GM12878 (cell line): ENCODE measurements around the gene ZNRF3. TPM values are rescaled to one million over a fixed set of nuclear protein-coding genes. Genes with fewer than 3 reads are reported as not detected.

Experiments
- ATAC-seq: fragments of 200-7000 bp; cut with Tn5 transposase; 3 replicates; pipeline ENCODE4 v1.9.1; 2020; ENCODE audit warnings: mild to moderate bottlenecking, moderate library complexity
- BruUV-seq: library from RNA; stranded (reverse); fragments of 400-500 nt; replicated peaks from 2 replicates; lab custom pipeline; 2021; lab: Mats Ljungman, UMichigan
- CTCF ChIA-PET: fragments of 300-600 bp; sonication (Branson Sonifier 250); formaldehyde crosslinking; extraction: SDS; loops from one replicate; lab custom pipeline; 2021; ENCODE audit warnings: inconsistent platforms; lab: Yijun Ruan, JAX
- POLR2A ChIA-PET: fragments of 350-600 bp; formaldehyde crosslinking; extraction: SDS; loops from one replicate; lab custom pipeline; 2021; ENCODE audit warnings: inconsistent platforms; lab: Charles Lee
- RAD21 ChIA-PET: fragments of 300-600 bp; sonication (Branson Sonifier 250); formaldehyde crosslinking; loops from one replicate; lab custom pipeline; 2023; ENCODE audit warnings: antibody characterized with exemption; ENCODE audit not compliant: unreplicated experiment; lab: Charles Lee
- SMC1A ChIA-PET: fragments of 300-600 bp; sonication (Branson Sonifier 250); formaldehyde crosslinking; loops from one replicate; lab custom pipeline; 2023; ENCODE audit not compliant: unreplicated experiment, uncharacterized antibody; lab: Charles Lee
- DNase-seq: peaks from one replicate; pipeline ENCODE4 v3.0.0-alpha.2; 2011; ENCODE audit warnings: low read depth, low spot score
- FAIRE-seq: peaks from 3 replicates; lab custom pipeline; 2011; peaks lifted over from hg19 to GRCh38; lab: Jason Lieb, UNC
- H2AFZ ChIP-seq: 2 replicates; pipeline ENCODE4 v1.6.0; 2011; ENCODE audit warnings: low read depth, low read length, control low read depth; ENCODE audit not compliant: control insufficient read depth
- H3K27ac ChIP-seq: 2 replicates; pipeline ENCODE4 v1.5.1; 2011; ENCODE audit warnings: control low read depth; ENCODE audit not compliant: control insufficient read depth, insufficient read depth
- H3K27me3 ChIP-seq, 2 experiments: replicated peaks in 1 of 2; 2 replicates each; pipeline versions ENCODE4 v1.6.0 to v1.6.1; 2011; ENCODE audit warnings: low read length in 1 of 2; ENCODE audit not compliant: control insufficient read depth in 2 of 2, insufficient read depth in 2 of 2
- H3K36me3 ChIP-seq, 2 experiments: 2 replicates each; pipeline ENCODE4 v1.5.1; 2011; ENCODE audit warnings: low read length in 1 of 2; ENCODE audit not compliant: control insufficient read depth in 2 of 2, insufficient read depth in 2 of 2
- H3K4me1 ChIP-seq: 2 replicates; pipeline ENCODE4 v1.6.1; 2011; ENCODE audit warnings: mild to moderate bottlenecking, low read length, moderate library complexity, mixed read lengths; ENCODE audit not compliant: control insufficient read depth, insufficient read depth
- H3K4me2 ChIP-seq: 2 replicates; pipeline ENCODE4 v1.6.0; 2011; ENCODE audit warnings: control low read depth; ENCODE audit not compliant: control insufficient read depth, insufficient read depth
- H3K4me3 ChIP-seq: fragments of 200-600 bp; sonication (generic); 2 replicates; pipeline ENCODE4 v1.5.1; 2016
- H3K79me2 ChIP-seq: 2 replicates; pipeline ENCODE4 v1.6.0; 2011; ENCODE audit warnings: low read length; ENCODE audit not compliant: control insufficient read depth, insufficient read depth
- H3K9ac ChIP-seq: 2 replicates; pipeline ENCODE4 v1.8.0; 2011; ENCODE audit warnings: low read length, control low read depth, mixed read lengths; ENCODE audit not compliant: control insufficient read depth, insufficient read depth
- H3K9me3 ChIP-seq: replicated peaks from 3 replicates; pipeline ENCODE4 v1.5.1; 2011; ENCODE audit warnings: mild to moderate bottlenecking, low read length; ENCODE audit not compliant: control insufficient read depth, insufficient read depth
- H4K20me1 ChIP-seq: 2 replicates; pipeline ENCODE4 v1.6.0; 2011; ENCODE audit not compliant: control insufficient read depth, insufficient read depth
- KDM1A ChIP-seq: fragments of 200-600 bp; sonication (generic); IDR thresholded peaks from 2 replicates; pipeline ENCODE4 v1.6.1; 2016; ENCODE audit warnings: borderline replicate concordance
- MXI1 ChIP-seq: fragments of 150-350 bp; IDR thresholded peaks from 2 replicates; pipeline ENCODE4 v1.6.1; 2011; ENCODE audit warnings: low read depth, mild to moderate bottlenecking, inconsistent platforms, low read length, improper control_type of control experiment
- NBN ChIP-seq: fragments of 450-650 bp; IDR thresholded peaks from 2 replicates; pipeline ENCODE4 v1.6.1; 2016
- NFYB ChIP-seq: IDR thresholded peaks from 2 replicates; pipeline ENCODE4 v1.6.1; 2011; ENCODE audit warnings: low read depth, mild to moderate bottlenecking, low read length, improper control_type of control experiment, moderate library complexity; ENCODE audit not compliant: insufficient read depth
- POLR2AphosphoS2 ChIP-seq: IDR thresholded peaks from 2 replicates; pipeline ENCODE4 v1.6.1; 2011; ENCODE audit warnings: low read depth, mild to moderate bottlenecking, low read length, improper control_type of control experiment, moderate library complexity
- SREBF2 ChIP-seq: IDR thresholded peaks from 2 replicates; pipeline ENCODE4 v1.6.1; 2012; ENCODE audit warnings: mild to moderate bottlenecking, low read length
- SUPT20H ChIP-seq: IDR thresholded peaks from 2 replicates; pipeline ENCODE4 v1.6.1; 2011; ENCODE audit warnings: low read depth, mild to moderate bottlenecking, low read length, moderate library complexity, borderline replicate concordance; ENCODE audit not compliant: control insufficient read depth
- TBL1XR1 ChIP-seq: IDR thresholded peaks from 2 replicates; pipeline ENCODE4 v1.6.1; 2012; ENCODE audit warnings: low read depth, low read length, improper control_type of control experiment
- WRNIP1 ChIP-seq: IDR thresholded peaks from 2 replicates; pipeline ENCODE4 v1.6.1; 2011; ENCODE audit warnings: low read depth, low read length, improper control_type of control experiment, borderline replicate concordance
- YBX1 ChIP-seq: fragments of 450-650 bp; IDR thresholded peaks from 2 replicates; pipeline ENCODE4 v1.6.1; 2016; ENCODE audit warnings: antibody characterized with exemption
- ZNF207 ChIP-seq: fragments of 450-650 bp; IDR thresholded peaks from 2 replicates; pipeline ENCODE4 v1.6.1; 2014; ENCODE audit warnings: antibody characterized with exemption, mild to moderate bottlenecking, borderline replicate concordance
- WGBS: methylation state at CpG from one replicate; pipeline ENCODE4 v1.1.6; 2016; ENCODE audit warnings: low lambda C conversion rate; ENCODE audit not compliant: insufficient replicate concordance, insufficient coverage; ENCODE audit errors: missing lambda C conversion rate; 5-methylcytosine and 5-hydroxymethylcytosine counted together
- in situ Hi-C: fragments of 300-500 bp; cut with MboI; formaldehyde crosslinking; loops from 9 replicates; pipeline ENCODE4 v1.14.3; 2018; ENCODE audit warnings: mixed read lengths
- intact Hi-C: fragments of 100-400 bp; cut with micrococcal nuclease; formaldehyde crosslinking; loops from one replicate; pipeline ENCODE4 v1.14.2; 2022; ENCODE audit not compliant: unreplicated experiment
- polyA plus RNA-seq, 11 experiments: library from polyadenylated mRNA; depleted of rRNA in 4 of 11; unstranded in 6 of 11; stranded (reverse) in 5 of 11; fragments of >200 nt; fragmentation: Nextera tagmentation in 4 of 11; fragmentation: Illumina TruSeq in 1 of 11; extraction: Ambion mirVana in 4 of 11; extraction: Trizol in 1 of 11; gene quantifications; 1 replicate in 1 of 11; 2 replicates in 10 of 11; pipeline versions ENCODE4 v1.2.1 to v1.2.3, GENCODE V29; 2011 to 2016; ENCODE audit warnings: inconsistent platforms in 2 of 11, missing spikeins in 2 of 11, low read depth in 1 of 11
- total RNA-seq, 4 experiments: library from RNA; depleted of rRNA in 3 of 4; stranded (reverse); fragments of >200 nt in 3 of 4; fragmentation: Illumina TruSeq in 1 of 4; extraction: Trizol in 1 of 4; gene quantifications; 2 replicates each; pipeline versions ENCODE4 v1.2.1 to v1.2.3, GENCODE V29; 2013 to 2021
- TF ChIP-seq, protein P1 (sequence below): fragments of 450-650 bp; IDR thresholded peaks from 2 replicates; pipeline ENCODE4 v1.6.1; 2017; ENCODE audit warnings: antibody characterized with exemption, mild to moderate bottlenecking, moderate library complexity
- TF ChIP-seq, protein P2 (sequence below): fragments of 450-650 bp; IDR thresholded peaks from 2 replicates; pipeline ENCODE4 v1.6.1; 2018; ENCODE audit warnings: mild to moderate bottlenecking, low read depth, moderate library complexity; ENCODE audit not compliant: partially characterized antibody
- TF ChIP-seq, protein P3 (sequence below): fragments of 150-350 bp; IDR thresholded peaks from 2 replicates; pipeline ENCODE4 v1.6.1; 2014; ENCODE audit warnings: mild to moderate bottlenecking, low read depth, low read length
- TF ChIP-seq, protein P4 (sequence below): fragments of 450-650 bp; IDR thresholded peaks from 2 replicates; pipeline ENCODE4 v1.6.1; 2017; ENCODE audit warnings: mild to moderate bottlenecking, low read depth, inconsistent platforms; ENCODE audit not compliant: poor library complexity, severe bottlenecking

ZNRF3 gene
- total and polyA plus RNA-seq, 10 of the 15 experiments (the other 5 are each of a cell fraction or from before 2014, with no cell fraction given), result 0.05 to 2.4 (median 0.46) TPM

DNA sequence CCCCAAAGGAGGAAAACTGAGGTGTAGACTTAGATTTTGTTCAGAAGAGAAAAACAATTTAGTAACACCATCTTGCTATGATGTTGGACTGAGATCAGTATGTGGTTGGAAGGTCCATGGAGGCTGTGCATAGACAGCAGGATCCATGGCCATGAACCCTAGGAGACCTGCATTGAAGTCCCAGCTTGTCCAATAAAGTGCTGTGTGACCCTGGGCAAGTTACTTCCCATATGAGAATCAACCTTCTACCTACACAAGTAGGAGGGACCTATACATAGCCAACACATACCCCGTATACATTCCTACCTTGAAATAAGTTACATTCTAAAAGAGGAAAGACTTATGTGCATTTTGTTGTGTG, 27.3 kb upstream of the ZNRF3 start:
- H3K36me3 ChIP-seq, result no peaks in the 10 kb centered on the region
- in situ Hi-C loops, result loop anchor here (5.0 kb wide), 1 partner anchor 391 kb away; no protein-coding TSS in a partner anchor
- POLR2A ChIA-PET, result interaction anchor here (0.5 to 1.3 kb wide), 4 partner anchors 54 to 199 kb away, joined by 4 read pairs; no protein-coding TSS in a partner anchor
- no peaks in the 10 kb centered on the region for H3K4me1 ChIP-seq
- no peaks in the 10 kb centered on the region for H3K9me3 ChIP-seq
- DNase-seq (no peak), ATAC-seq (peak; percentile 41), FAIRE-seq (no peak)
- BruUV-seq, result no TSS peak
- H3K9ac ChIP-seq, result no peak overlapping the region
- CTCF ChIA-PET, result interaction anchor here (0.5 to 3.8 kb wide), 27 partner anchors 16 to 1900 kb away, joined by 3 to 195 read pairs (median 4); no protein-coding TSS in a partner anchor
- no peak overlapping the region for H3K4me3 ChIP-seq
- no peaks in the 10 kb centered on the region for H4K20me1 ChIP-seq
- WGBS, result 70% methylated on average over 1 of the region's 1 CpG
- RAD21 ChIA-PET, result interaction anchor here (0.8 to 4.2 kb wide), 16 partner anchors 24 to 389 kb away, joined by 3 to 119 read pairs (median 4); no protein-coding TSS in a partner anchor
- no peak overlapping the region for H2AFZ ChIP-seq
- intact Hi-C loops, result loop anchor here (5.0 kb wide), 2 partner anchors 51 to 296 kb away; no protein-coding TSS in a partner anchor
- SMC1A ChIA-PET, result interaction anchor here (0.6 to 6.0 kb wide), 28 partner anchors 11 to 346 kb away, joined by 3 to 187 read pairs (median 4); no protein-coding TSS in a partner anchor
- H3K27me3 ChIP-seq, result no peaks in the 10 kb centered on the region; a peak in 1 of 4 replicates
- no peak overlapping the region for H3K4me2 ChIP-seq
- no peaks in the 10 kb centered on the region for H3K79me2 ChIP-seq
- H3K27ac ChIP-seq, result no peak overlapping the region
- TF ChIP-seq, protein P1, sequence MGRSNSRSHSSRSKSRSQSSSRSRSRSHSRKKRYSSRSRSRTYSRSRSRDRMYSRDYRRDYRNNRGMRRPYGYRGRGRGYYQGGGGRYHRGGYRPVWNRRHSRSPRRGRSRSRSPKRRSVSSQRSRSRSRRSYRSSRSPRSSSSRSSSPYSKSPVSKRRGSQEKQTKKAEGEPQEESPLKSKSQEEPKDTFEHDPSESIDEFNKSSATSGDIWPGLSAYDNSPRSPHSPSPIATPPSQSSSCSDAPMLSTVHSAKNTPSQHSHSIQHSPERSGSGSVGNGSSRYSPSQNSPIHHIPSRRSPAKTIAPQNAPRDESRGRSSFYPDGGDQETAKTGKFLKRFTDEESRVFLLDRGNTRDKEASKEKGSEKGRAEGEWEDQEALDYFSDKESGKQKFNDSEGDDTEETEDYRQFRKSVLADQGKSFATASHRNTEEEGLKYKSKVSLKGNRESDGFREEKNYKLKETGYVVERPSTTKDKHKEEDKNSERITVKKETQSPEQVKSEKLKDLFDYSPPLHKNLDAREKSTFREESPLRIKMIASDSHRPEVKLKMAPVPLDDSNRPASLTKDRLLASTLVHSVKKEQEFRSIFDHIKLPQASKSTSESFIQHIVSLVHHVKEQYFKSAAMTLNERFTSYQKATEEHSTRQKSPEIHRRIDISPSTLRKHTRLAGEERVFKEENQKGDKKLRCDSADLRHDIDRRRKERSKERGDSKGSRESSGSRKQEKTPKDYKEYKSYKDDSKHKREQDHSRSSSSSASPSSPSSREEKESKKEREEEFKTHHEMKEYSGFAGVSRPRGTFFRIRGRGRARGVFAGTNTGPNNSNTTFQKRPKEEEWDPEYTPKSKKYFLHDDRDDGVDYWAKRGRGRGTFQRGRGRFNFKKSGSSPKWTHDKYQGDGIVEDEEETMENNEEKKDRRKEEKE, result no peak
- TF ChIP-seq POLR2AphosphoS2 (no peak), TBL1XR1 (no peak), WRNIP1 (no peak), NBN (no peak), MXI1 (no peak), NFYB (no peak), KDM1A (no peak), SREBF2 (no peak), ZNF207 (no peak), SUPT20H (no peak), YBX1 (no peak)
- TF ChIP-seq, protein P2, sequence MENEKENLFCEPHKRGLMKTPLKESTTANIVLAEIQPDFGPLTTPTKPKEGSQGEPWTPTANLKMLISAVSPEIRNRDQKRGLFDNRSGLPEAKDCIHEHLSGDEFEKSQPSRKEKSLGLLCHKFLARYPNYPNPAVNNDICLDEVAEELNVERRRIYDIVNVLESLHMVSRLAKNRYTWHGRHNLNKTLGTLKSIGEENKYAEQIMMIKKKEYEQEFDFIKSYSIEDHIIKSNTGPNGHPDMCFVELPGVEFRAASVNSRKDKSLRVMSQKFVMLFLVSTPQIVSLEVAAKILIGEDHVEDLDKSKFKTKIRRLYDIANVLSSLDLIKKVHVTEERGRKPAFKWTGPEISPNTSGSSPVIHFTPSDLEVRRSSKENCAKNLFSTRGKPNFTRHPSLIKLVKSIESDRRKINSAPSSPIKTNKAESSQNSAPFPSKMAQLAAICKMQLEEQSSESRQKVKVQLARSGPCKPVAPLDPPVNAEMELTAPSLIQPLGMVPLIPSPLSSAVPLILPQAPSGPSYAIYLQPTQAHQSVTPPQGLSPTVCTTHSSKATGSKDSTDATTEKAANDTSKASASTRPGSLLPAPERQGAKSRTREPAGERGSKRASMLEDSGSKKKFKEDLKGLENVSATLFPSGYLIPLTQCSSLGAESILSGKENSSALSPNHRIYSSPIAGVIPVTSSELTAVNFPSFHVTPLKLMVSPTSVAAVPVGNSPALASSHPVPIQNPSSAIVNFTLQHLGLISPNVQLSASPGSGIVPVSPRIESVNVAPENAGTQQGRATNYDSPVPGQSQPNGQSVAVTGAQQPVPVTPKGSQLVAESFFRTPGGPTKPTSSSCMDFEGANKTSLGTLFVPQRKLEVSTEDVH, result no peak
- TF ChIP-seq, protein P3, sequence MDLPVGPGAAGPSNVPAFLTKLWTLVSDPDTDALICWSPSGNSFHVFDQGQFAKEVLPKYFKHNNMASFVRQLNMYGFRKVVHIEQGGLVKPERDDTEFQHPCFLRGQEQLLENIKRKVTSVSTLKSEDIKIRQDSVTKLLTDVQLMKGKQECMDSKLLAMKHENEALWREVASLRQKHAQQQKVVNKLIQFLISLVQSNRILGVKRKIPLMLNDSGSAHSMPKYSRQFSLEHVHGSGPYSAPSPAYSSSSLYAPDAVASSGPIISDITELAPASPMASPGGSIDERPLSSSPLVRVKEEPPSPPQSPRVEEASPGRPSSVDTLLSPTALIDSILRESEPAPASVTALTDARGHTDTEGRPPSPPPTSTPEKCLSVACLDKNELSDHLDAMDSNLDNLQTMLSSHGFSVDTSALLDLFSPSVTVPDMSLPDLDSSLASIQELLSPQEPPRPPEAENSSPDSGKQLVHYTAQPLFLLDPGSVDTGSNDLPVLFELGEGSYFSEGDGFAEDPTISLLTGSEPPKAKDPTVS, result no peak
- TF ChIP-seq, protein P4, sequence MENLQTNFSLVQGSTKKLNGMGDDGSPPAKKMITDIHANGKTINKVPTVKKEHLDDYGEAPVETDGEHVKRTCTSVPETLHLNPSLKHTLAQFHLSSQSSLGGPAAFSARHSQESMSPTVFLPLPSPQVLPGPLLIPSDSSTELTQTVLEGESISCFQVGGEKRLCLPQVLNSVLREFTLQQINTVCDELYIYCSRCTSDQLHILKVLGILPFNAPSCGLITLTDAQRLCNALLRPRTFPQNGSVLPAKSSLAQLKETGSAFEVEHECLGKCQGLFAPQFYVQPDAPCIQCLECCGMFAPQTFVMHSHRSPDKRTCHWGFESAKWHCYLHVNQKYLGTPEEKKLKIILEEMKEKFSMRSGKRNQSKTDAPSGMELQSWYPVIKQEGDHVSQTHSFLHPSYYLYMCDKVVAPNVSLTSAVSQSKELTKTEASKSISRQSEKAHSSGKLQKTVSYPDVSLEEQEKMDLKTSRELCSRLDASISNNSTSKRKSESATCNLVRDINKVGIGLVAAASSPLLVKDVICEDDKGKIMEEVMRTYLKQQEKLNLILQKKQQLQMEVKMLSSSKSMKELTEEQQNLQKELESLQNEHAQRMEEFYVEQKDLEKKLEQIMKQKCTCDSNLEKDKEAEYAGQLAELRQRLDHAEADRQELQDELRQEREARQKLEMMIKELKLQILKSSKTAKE, result no peak
